Cerebellar nuclear complex (tissue), 1 donor: ENCODE measurements around the gene PHLDA1.

Experiments used
- DNase-seq, 2 experiments: peaks; one replicate each; lab custom pipeline; 2025; lab: John Stamatoyannopoulos, UW

PHLDA1 gene

GRCh38 chr12:76031414-76032042 lies at the start of gene PHLDA1:
PHLDA1 (minus strand) TSS chr12:76031776.
- DNase-seq = peak in 1 of 2 experiments; percentile 36

- no peak for DNase-seq
Observed at GRCh38 chr12:76080729-76081415, 49.3 kb upstream of the PHLDA1 start.

GRCh38 chr12:76080017-76080728 lies 48.6 kb upstream of the PHLDA1 start:
- DNase-seq = no peak

- no peak for DNase-seq
Observed at GRCh38 chr12:76078748-76079147, 47.2 kb upstream of the PHLDA1 start.

- no peak for DNase-seq
Observed at GRCh38 chr12:76075448-76075847, 43.9 kb upstream of the PHLDA1 start.

GRCh38 chr12:76074701-76075336 lies 43.2 kb upstream of the PHLDA1 start:
- no peak for DNase-seq

GRCh38 chr12:76073561-76073960 lies 42.0 kb upstream of the PHLDA1 start:
- DNase-seq = no peak

GRCh38 chr12:76072568-76072967 lies 41.0 kb upstream of the PHLDA1 start:
- DNase-seq = no peak

- DNase-seq = no peak
Observed at GRCh38 chr12:76069339-76069738, 37.8 kb upstream of the PHLDA1 start.

- DNase-seq = no peak
Observed at GRCh38 chr12:76065917-76066316, 34.3 kb upstream of the PHLDA1 start.

GRCh38 chr12:76064904-76065303 lies 33.3 kb upstream of the PHLDA1 start:
- no peak for DNase-seq

GRCh38 chr12:76060111-76060510 lies 28.5 kb upstream of the PHLDA1 start:
- DNase-seq = no peak

- no peak for DNase-seq
Observed at GRCh38 chr12:76057326-76057725, 25.8 kb upstream of the PHLDA1 start.

GRCh38 chr12:76055393-76055792 lies 23.8 kb upstream of the PHLDA1 start:
- no peak for DNase-seq

- no peak for DNase-seq
Observed at GRCh38 chr12:76049575-76050251, 18.1 kb upstream of the PHLDA1 start.

GRCh38 chr12:76047742-76048141 lies 16.2 kb upstream of the PHLDA1 start:
- no peak for DNase-seq

- DNase-seq = no peak
Observed at GRCh38 chr12:76047060-76047459, 15.5 kb upstream of the PHLDA1 start.

GRCh38 chr12:76043377-76043776 lies 11.8 kb upstream of the PHLDA1 start:
- no peak for DNase-seq

GRCh38 chr12:76042147-76042546 lies 10.6 kb upstream of the PHLDA1 start:
- no peak for DNase-seq

- DNase-seq = no peak
Observed at GRCh38 chr12:76041406-76041805, 9.8 kb upstream of the PHLDA1 start.

GRCh38 chr12:76040461-76040860 lies 8.9 kb upstream of the PHLDA1 start:
- no peak for DNase-seq

- no peak for DNase-seq
Observed at GRCh38 chr12:76038176-76038575, 6.6 kb upstream of the PHLDA1 start.
